ENCODE results near the gene AP2A1. TPM values are rescaled to one million over a fixed set of nuclear protein-coding genes. Genes with fewer than 3 reads are reported as not detected.

The AP2A1 gene
- total RNA-seq, 6 experiments from 2014 or later = 38.7 to 103 (median 49.8) TPM

DNA sequence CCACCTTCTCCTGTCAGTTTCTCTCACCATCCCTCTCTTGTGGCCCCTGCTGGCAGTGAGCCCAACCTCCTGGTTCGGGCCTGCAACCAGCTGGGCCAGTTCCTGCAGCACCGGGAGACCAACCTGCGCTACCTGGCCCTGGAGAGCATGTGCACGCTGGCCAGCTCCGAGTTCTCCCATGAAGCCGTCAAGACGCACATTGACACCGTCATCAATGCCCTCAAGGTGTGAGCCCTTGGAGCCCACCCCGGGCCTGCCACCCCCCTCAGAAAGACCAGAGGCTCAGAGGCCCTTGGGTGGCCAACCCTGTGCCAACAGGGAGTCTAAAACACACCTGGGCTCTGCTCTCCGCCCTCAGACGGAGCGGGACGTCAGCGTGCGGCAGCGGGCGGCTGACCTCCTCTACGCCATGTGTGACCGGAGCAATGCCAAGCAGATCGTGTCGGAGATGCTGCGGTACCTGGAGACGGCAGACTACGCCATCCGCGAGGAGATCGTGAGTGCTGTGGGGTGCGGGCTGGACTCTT, 32.5 kb downstream of the AP2A1 start:
- ATAC-seq = no peak
- intact Hi-C loops (cut with DNase I) = no loop called here
- no peaks in the 10 kb centered on the region for H3K4me1 ChIP-seq
- no peak for TF ChIP-seq POLR2A (IDR thresholded peaks at IDR 0.05)
- TF ChIP-seq, protein P1, sequence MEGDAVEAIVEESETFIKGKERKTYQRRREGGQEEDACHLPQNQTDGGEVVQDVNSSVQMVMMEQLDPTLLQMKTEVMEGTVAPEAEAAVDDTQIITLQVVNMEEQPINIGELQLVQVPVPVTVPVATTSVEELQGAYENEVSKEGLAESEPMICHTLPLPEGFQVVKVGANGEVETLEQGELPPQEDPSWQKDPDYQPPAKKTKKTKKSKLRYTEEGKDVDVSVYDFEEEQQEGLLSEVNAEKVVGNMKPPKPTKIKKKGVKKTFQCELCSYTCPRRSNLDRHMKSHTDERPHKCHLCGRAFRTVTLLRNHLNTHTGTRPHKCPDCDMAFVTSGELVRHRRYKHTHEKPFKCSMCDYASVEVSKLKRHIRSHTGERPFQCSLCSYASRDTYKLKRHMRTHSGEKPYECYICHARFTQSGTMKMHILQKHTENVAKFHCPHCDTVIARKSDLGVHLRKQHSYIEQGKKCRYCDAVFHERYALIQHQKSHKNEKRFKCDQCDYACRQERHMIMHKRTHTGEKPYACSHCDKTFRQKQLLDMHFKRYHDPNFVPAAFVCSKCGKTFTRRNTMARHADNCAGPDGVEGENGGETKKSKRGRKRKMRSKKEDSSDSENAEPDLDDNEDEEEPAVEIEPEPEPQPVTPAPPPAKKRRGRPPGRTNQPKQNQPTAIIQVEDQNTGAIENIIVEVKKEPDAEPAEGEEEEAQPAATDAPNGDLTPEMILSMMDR (IDR thresholded peaks at IDR 0.05) = no peak
- H3K9me3 ChIP-seq = no peaks in the 10 kb centered on the region
- 90% methylated on average over 9 of the region's 28 CpGs for WGBS (ENCODE audit: insufficient coverage, low coverage, low lambda C conversion rate, missing lambda C conversion rate)
- peaks cover 0 to 72% (median 37%) of the 10 kb centered on the region in 4 donors for H3K36me3 ChIP-seq
- no peak for DNase-seq
- H3K27ac ChIP-seq = no peak overlapping the region
- H3K4me3 ChIP-seq = no peak overlapping the region
- H3K27me3 ChIP-seq = no peaks in the 10 kb centered on the region

DNA sequence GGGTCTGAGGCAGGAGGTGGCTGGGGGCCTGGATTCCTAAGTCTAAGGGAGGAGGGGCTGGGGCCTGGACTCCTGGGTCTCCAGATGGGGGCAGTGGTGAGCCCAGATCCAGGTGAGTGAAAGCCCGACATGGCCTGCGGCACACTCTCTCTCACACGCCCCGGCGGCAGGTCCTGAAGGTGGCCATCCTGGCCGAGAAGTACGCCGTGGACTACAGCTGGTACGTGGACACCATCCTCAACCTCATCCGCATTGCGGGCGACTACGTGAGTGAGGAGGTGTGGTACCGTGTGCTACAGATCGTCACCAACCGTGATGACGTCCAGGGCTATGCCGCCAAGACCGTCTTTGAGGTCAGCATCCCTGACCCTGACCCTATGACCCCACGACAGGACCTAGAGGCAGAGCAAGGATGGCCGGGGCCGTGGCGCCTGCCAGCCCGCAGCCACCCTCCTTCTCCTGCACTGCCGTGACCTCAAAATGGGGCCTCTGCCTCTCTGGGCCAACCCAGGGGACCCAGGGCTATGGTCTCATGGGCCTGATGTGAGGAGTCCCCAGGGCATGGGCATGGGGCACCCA, 33.1 kb downstream of the AP2A1 start:
- intact Hi-C loops (cut with DNase I) = no loop called here
- Histone ChIP-seq H3K9me3 (no peaks in the 10 kb centered on the region), H3K4me1 (no peaks in the 10 kb centered on the region), H3K36me3 (peaks cover 0 to 70% (median 39%) of the 10 kb centered on the region in 4 donors), H3K27me3 (no peaks in the 10 kb centered on the region), H3K27ac (no peak overlapping the region), H3K4me3 (no peak overlapping the region)
- TF ChIP-seq, protein P1 (IDR thresholded peaks at IDR 0.05) = no peak
- TF ChIP-seq POLR2A (IDR thresholded peaks at IDR 0.05) = no peak
- ATAC-seq (no peak), DNase-seq (no peak)
- WGBS (ENCODE audit: insufficient coverage, low coverage, low lambda C conversion rate, missing lambda C conversion rate) = no CpG with 5 or more reads among the region's 25 CpGs

DNA sequence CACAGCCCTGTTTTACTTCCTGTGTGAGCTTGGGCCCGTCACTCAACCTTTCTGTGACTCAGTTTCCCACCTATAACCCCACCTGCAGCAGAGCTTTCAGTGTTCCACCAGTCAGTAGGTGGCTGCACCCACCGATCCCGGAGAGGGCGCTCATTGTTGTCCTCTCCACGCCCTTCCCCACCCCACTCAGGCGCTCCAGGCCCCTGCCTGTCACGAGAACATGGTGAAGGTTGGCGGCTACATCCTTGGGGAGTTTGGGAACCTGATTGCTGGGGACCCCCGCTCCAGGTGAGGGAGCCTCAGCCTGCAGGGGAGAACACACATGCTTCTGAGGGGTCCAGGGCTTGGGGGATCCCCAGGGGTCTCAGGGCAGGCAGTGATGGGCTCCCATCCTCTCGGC, 34.0 kb downstream of the AP2A1 start:
- no peak overlapping the region for H3K4me3 ChIP-seq
- H3K27ac ChIP-seq = no peak overlapping the region
- TF ChIP-seq POLR2A (IDR thresholded peaks at IDR 0.05) = no peak
- TF ChIP-seq, protein P1 (IDR thresholded peaks at IDR 0.05) = no peak
- intact Hi-C loops (cut with DNase I) = no loop called here
- no peaks in the 10 kb centered on the region for H3K27me3 ChIP-seq
- H3K36me3 ChIP-seq = peaks cover 0 to 61% (median 36%) of the 10 kb centered on the region in 4 donors
- no peaks in the 10 kb centered on the region for H3K9me3 ChIP-seq
- WGBS (ENCODE audit: insufficient coverage, low coverage, low lambda C conversion rate, missing lambda C conversion rate) = 90% methylated on average over 6 of the region's 10 CpGs
- DNase-seq (no peak), ATAC-seq (no peak)
- no peaks in the 10 kb centered on the region for H3K4me1 ChIP-seq

DNA sequence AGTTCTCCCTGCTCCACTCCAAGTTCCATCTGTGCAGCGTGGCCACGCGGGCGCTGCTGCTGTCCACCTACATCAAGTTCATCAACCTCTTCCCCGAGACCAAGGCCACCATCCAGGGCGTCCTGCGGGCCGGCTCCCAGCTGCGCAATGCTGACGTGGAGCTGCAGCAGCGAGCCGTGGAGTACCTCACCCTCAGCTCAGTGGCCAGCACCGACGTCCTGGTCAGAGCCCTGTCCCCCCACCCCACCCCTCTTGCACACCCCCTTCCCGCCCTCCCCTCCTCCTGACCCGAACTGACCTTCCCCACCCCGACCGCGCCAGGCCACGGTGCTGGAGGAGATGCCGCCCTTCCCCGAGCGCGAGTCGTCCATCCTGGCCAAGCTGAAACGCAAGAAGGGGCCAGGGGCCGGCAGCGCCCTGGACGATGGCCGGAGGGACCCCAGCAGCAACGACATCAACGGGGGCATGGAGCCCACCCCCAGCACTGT, 34.6 kb downstream of the AP2A1 start:
- no peaks in the 10 kb centered on the region for H3K9me3 ChIP-seq
- H3K27me3 ChIP-seq = no peaks in the 10 kb centered on the region
- TF ChIP-seq, protein P1 (IDR thresholded peaks at IDR 0.05) = no peak
- no peak for TF ChIP-seq POLR2A (IDR thresholded peaks at IDR 0.05)
- no peak for ATAC-seq
- H3K4me1 ChIP-seq = no peaks in the 10 kb centered on the region
- peaks cover 0 to 55% (median 33%) of the 10 kb centered on the region in 4 donors for H3K36me3 ChIP-seq
- DNase-seq = no peak
- intact Hi-C loops (cut with DNase I) = no loop called here
- H3K4me3 ChIP-seq = no peak overlapping the region
- WGBS (ENCODE audit: insufficient coverage, low coverage, low lambda C conversion rate, missing lambda C conversion rate) = 91% methylated on average over 12 of the region's 32 CpGs
- no peak overlapping the region for H3K27ac ChIP-seq

Data from right lobe of liver (tissue), 6 donors.